Neural progenitor cell (in vitro differentiated cells): Measurements from ENCODE around the gene TCAIM. TPM values are rescaled to one million over a fixed set of nuclear protein-coding genes. Genes with fewer than 3 reads are reported as not detected.

Experiments used
- DNase-seq: peaks from one replicate; pipeline ENCODE4 v3.0.0-alpha.2; 2016; ENCODE audit warnings: low spot score
- H2AFZ ChIP-seq: fragments of 200-600 bp; sonication (generic); replicated peaks from 2 replicates; pipeline ENCODE4 v1.6.1; 2016; ENCODE audit warnings: antibody characterized with exemption
- H3F3A ChIP-seq: fragments of 200-600 bp; sonication (generic); 2 replicates; pipeline ENCODE4 v1.6.1; 2016; ENCODE audit warnings: antibody characterized with exemption, low read depth
- H3K27ac ChIP-seq: fragments of 200-600 bp; sonication (generic); 2 replicates; pipeline ENCODE4 v1.5.1; 2016; ENCODE audit warnings: mild to moderate bottlenecking
- H3K27me3 ChIP-seq: fragments of 200-600 bp; sonication (generic); 2 replicates; pipeline ENCODE4 v1.6.1; 2016; ENCODE audit warnings: mild to moderate bottlenecking, moderate library complexity
- H3K36me3 ChIP-seq: fragments of 200-600 bp; sonication (generic); 2 replicates; pipeline ENCODE4 v1.5.1; 2016
- H3K4me1 ChIP-seq: fragments of 200-600 bp; sonication (generic); 2 replicates; pipeline ENCODE4 v1.6.1; 2016; ENCODE audit warnings: mixed run types
- H3K4me2 ChIP-seq: fragments of 200-600 bp; sonication (generic); 2 replicates; pipeline ENCODE4 v1.6.1; 2016
- H3K4me3 ChIP-seq: fragments of 200-600 bp; sonication (generic); 2 replicates; pipeline ENCODE4 v1.5.1; 2016
- H3K79me2 ChIP-seq: fragments of 200-600 bp; sonication (generic); 2 replicates; pipeline ENCODE4 v1.6.1; 2016; ENCODE audit warnings: low read depth
- H3K9ac ChIP-seq: fragments of 200-600 bp; sonication (generic); 2 replicates; pipeline ENCODE4 v1.6.1; 2016
- H3K9me3 ChIP-seq: fragments of 200-600 bp; sonication (generic); 2 replicates; pipeline ENCODE4 v1.5.1; 2016; ENCODE audit warnings: low read depth
- H4K20me1 ChIP-seq: fragments of 200-600 bp; sonication (generic); 2 replicates; pipeline ENCODE4 v1.6.1; 2016; ENCODE audit warnings: low read depth
- H3K27ac Mint-ChIP-seq: 3 replicates; pipeline ENCODE4 v1.8.0; 2021; ENCODE audit warnings: mixed read lengths
- H3K27me3 Mint-ChIP-seq: 2 replicates; pipeline ENCODE4 v1.8.0; 2022; ENCODE audit warnings: low read depth, mild to moderate bottlenecking, inconsistent platforms, moderate library complexity, mixed read lengths; ENCODE audit not compliant: insufficient read depth
- H3K36me3 Mint-ChIP-seq: 3 replicates; pipeline ENCODE4 v1.8.0; 2021; ENCODE audit warnings: mixed read lengths
- H3K4me1 Mint-ChIP-seq: 3 replicates; pipeline ENCODE4 v1.8.0; 2021; ENCODE audit warnings: mixed read lengths
- H3K4me3 Mint-ChIP-seq: 3 replicates; pipeline ENCODE4 v1.8.0; 2021; ENCODE audit warnings: mild to moderate bottlenecking, moderate library complexity, mixed read lengths
- H3K9me3 Mint-ChIP-seq: 3 replicates; pipeline ENCODE4 v1.8.0; 2020; ENCODE audit warnings: mixed read lengths
- CTCF ChIP-seq: fragments of 200-600 bp; sonication (generic); IDR thresholded peaks from 2 replicates; pipeline ENCODE4 v1.5.1; 2017; ENCODE audit warnings: antibody characterized with exemption, mild to moderate bottlenecking
- EZH2 ChIP-seq: fragments of 200-600 bp; sonication (generic); IDR thresholded peaks from 2 replicates; pipeline ENCODE4 v1.6.1; 2017; ENCODE audit warnings: antibody characterized with exemption, mild to moderate bottlenecking, moderate library complexity
- EZH2phosphoT487 ChIP-seq: fragments of 200-600 bp; sonication (generic); IDR thresholded peaks from 2 replicates; pipeline ENCODE4 v1.6.1; 2017; ENCODE audit warnings: antibody characterized with exemption
- total RNA-seq: library from RNA; depleted of rRNA; stranded (reverse); fragments of >200 nt; gene quantifications from 2 replicates; pipeline ENCODE4 v1.2.3, GENCODE V29; 2015; ENCODE audit warnings: low replicate concordance

The TCAIM gene
- total RNA-seq, 1 donor from 2014 or later, result 31.8 TPM

DNA sequence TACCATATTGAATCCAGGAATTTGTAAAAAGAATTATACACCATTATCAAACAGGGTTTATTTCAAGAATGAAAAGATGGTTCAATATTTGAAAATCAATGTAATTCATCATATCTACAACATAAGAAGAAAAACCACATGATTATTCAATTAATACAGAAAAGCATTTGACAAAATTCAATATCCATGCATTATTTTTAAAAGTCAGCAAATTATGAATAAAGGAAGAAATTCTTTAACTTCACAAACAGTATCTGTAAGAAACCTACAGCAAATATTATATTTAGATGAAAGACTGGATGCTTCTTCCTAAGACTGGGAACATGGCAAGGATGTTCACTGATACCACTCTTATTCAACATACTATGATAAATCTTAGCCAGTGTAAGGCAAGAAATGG, 41.3 kb upstream of the TCAIM start:
- DNase-seq, result no peak
- H3K4me1 ChIP-seq, result no peaks in the 10 kb centered on the region
- H3K9me3 ChIP-seq, result no peaks in the 10 kb centered on the region
- H3K4me3 ChIP-seq, result no peak overlapping the region
- H3K9ac ChIP-seq, result no peak overlapping the region
- H3K27me3 ChIP-seq, result peaks cover 6% of the 10 kb centered on the region
- H2AFZ ChIP-seq, result no peak overlapping the region
- Mint-ChIP-seq H3K36me3 (no peaks in the 10 kb centered on the region), H3K4me3 (no peak overlapping the region), H3K27me3 (no peaks in the 10 kb centered on the region), H3K9me3 (no peaks in the 10 kb centered on the region), H3K4me1 (no peaks in the 10 kb centered on the region), H3K27ac (no peak overlapping the region)
- no peak overlapping the region for H3K4me2 ChIP-seq
- no peak overlapping the region for H3K27ac ChIP-seq
- TF ChIP-seq CTCF (no peak), EZH2 (no peak), EZH2phosphoT487 (no peak)
- no peaks in the 10 kb centered on the region for H3K36me3 ChIP-seq
- H3K79me2 ChIP-seq, result no peaks in the 10 kb centered on the region
- H3F3A ChIP-seq, result no peaks in the 10 kb centered on the region
- H4K20me1 ChIP-seq, result no peaks in the 10 kb centered on the region

DNA sequence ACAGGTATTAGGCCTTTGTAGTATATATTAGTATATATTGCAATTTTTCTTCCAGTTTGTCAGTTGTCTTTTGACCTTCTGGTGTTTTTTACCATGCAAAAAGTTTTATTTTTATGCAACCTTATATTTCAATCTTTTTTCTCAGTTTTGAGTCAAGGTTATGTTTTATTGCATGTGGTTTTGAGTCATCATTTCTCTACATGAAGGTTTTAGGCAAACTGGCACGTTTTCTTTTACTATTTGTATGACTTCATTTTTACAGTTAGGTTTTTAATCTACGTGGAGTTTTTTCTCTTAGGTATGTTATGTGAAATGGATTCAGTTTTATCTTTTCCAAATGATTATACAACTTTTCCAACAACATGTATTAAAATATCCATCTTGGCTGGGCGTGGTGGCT, 36.8 kb upstream of the TCAIM start:
- no peaks in the 10 kb centered on the region for H3K9me3 Mint-ChIP-seq
- no peaks in the 10 kb centered on the region for H3K4me1 Mint-ChIP-seq
- peaks cover 2% of the 10 kb centered on the region for H3K27me3 Mint-ChIP-seq
- TF ChIP-seq EZH2phosphoT487, result no peak
- no peak overlapping the region for H3K9ac ChIP-seq
- H3K4me3 ChIP-seq, result no peak overlapping the region
- H3K4me3 Mint-ChIP-seq, result no peak overlapping the region
- no peak for DNase-seq
- H3K4me2 ChIP-seq, result no peak overlapping the region
- no peaks in the 10 kb centered on the region for H3K36me3 Mint-ChIP-seq
- no peaks in the 10 kb centered on the region for H3K36me3 ChIP-seq
- no peak overlapping the region for H3K27ac ChIP-seq
- no peaks in the 10 kb centered on the region for H3K79me2 ChIP-seq
- H4K20me1 ChIP-seq, result no peaks in the 10 kb centered on the region
- H2AFZ ChIP-seq, result no peak overlapping the region
- no peak overlapping the region for H3K27ac Mint-ChIP-seq
- no peaks in the 10 kb centered on the region for H3K27me3 ChIP-seq
- H3F3A ChIP-seq, result no peaks in the 10 kb centered on the region
- no peaks in the 10 kb centered on the region for H3K4me1 ChIP-seq
- H3K9me3 ChIP-seq, result no peaks in the 10 kb centered on the region

DNA sequence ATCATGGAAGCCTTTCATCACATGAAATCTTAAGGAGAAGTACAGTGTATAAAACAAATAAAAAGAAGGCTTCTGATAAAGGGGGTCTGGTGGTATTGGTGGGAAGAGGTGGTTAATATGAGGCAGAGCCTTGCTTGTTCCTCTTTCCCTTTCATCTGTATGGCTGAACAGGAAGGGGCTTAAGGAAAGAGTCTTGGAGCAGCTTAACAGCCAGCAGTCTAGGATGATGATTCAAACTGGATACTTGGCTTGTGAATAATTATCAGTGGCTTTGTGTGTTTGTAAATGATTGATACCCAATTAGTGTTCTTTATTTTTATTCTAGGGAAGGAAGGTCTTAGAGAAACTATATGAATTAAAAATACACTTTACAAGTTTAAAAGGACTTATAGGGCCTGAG, 29.1 kb upstream of the TCAIM start:
- Histone ChIP-seq H2AFZ (peak overlapping the region; percentile 22), H3F3A (no peaks in the 10 kb centered on the region), H3K9ac (no peak overlapping the region), H3K27me3 (no peaks in the 10 kb centered on the region), H3K36me3 (no peaks in the 10 kb centered on the region), H4K20me1 (no peaks in the 10 kb centered on the region), H3K4me2 (no peak overlapping the region), H3K27ac (no peak overlapping the region), H3K79me2 (no peaks in the 10 kb centered on the region), H3K4me3 (no peak overlapping the region), H3K4me1 (no peaks in the 10 kb centered on the region), H3K9me3 (no peaks in the 10 kb centered on the region)
- TF ChIP-seq CTCF (no peak), EZH2phosphoT487 (no peak), EZH2 (no peak)
- Mint-ChIP-seq H3K4me1 (no peaks in the 10 kb centered on the region), H3K9me3 (no peaks in the 10 kb centered on the region), H3K27ac (no peak overlapping the region), H3K36me3 (no peaks in the 10 kb centered on the region), H3K4me3 (no peak overlapping the region), H3K27me3 (peaks cover 2% of the 10 kb centered on the region)
- DNase-seq, result no peak

DNA sequence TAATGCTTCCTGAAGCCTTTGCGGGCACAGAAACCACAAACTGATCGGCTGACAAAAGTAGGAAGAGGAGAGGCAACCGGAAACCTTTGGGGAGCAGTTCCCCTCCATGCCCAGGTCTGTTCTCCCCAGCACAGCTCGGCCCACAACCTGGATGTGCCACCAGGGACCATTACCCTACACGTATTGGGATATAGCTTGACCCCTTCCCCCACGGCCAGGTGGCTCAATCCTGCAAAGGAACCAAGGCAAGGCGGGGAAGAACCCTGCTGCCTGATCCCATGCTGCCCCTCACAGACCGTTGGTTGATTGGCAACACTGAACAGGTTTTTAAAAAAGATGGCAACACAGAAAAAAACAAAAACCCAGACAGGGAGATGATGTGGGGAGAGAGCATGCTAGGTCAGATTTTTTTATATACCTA, 19.7 kb upstream of the TCAIM start:
- no peaks in the 10 kb centered on the region for H3K79me2 ChIP-seq
- no peaks in the 10 kb centered on the region for H3K9me3 ChIP-seq
- peak overlapping the region; percentile 30 for H2AFZ ChIP-seq
- Mint-ChIP-seq H3K4me3 (no peak overlapping the region), H3K9me3 (no peaks in the 10 kb centered on the region), H3K36me3 (no peaks in the 10 kb centered on the region), H3K4me1 (no peaks in the 10 kb centered on the region), H3K27ac (no peak overlapping the region), H3K27me3 (peaks cover 2% of the 10 kb centered on the region)
- H3K27me3 ChIP-seq, result no peaks in the 10 kb centered on the region
- H3K4me3 ChIP-seq, result no peak overlapping the region
- H3K9ac ChIP-seq, result no peak overlapping the region
- H3K4me2 ChIP-seq, result no peak overlapping the region
- TF ChIP-seq EZH2 (no peak), EZH2phosphoT487 (no peak), CTCF (peak; percentile 33)
- H3F3A ChIP-seq, result no peaks in the 10 kb centered on the region
- H4K20me1 ChIP-seq, result no peaks in the 10 kb centered on the region
- H3K27ac ChIP-seq, result no peak overlapping the region
- peak; percentile 35 for DNase-seq
- no peaks in the 10 kb centered on the region for H3K36me3 ChIP-seq
- no peaks in the 10 kb centered on the region for H3K4me1 ChIP-seq
